Transverse colon (tissue), 4 donors: ENCODE data around the gene PPP1CC. TPM values are rescaled to one million over a fixed set of nuclear protein-coding genes. Genes with fewer than 3 reads are reported as not detected.

Experiments used
- DNase-seq: peaks from one replicate; pipeline ENCODE4 v3.0.0-alpha.2; 2019
- H3K27ac ChIP-seq, 4 donors: fragments of 200-600 bp; sonication (generic); 2 replicates each; pipeline ENCODE4 v1.5.1; 2016 to 2018; ENCODE audit warnings: inconsistent platforms in 4 of 4
- H3K27me3 ChIP-seq: fragments of 200-600 bp; sonication (generic); 2 replicates; pipeline ENCODE4 v1.5.1; 2017; ENCODE audit warnings: inconsistent platforms
- H3K36me3 ChIP-seq, 4 donors: fragments of 200-600 bp; sonication (generic); 2 replicates each; pipeline ENCODE4 v1.5.1; 2017 to 2019; ENCODE audit warnings: inconsistent platforms in 4 of 4
- H3K4me1 ChIP-seq, 4 donors: fragments of 200-600 bp; sonication (generic); 2 replicates each; pipeline ENCODE4 v1.5.1; 2017 to 2020; ENCODE audit warnings: inconsistent platforms in 4 of 4
- H3K4me3 ChIP-seq, 4 donors: fragments of 200-600 bp; sonication (generic); 1 replicate in 1 of 4; 2 replicates in 3 of 4; pipeline versions ENCODE4 v1.5.1 to v1.6.1; 2017 to 2019; ENCODE audit warnings: inconsistent platforms in 4 of 4
- H3K9me3 ChIP-seq, 2 donors: fragments of 200-600 bp; sonication (generic); 2 replicates each; pipeline ENCODE4 v1.5.1; 2017 to 2019; ENCODE audit warnings: inconsistent platforms in 2 of 2
- EP300 ChIP-seq: sonication (generic); formaldehyde crosslinking; IDR thresholded peaks from one replicate; pipeline ENCODE4 v1.6.1; 2017; ENCODE audit warnings: antibody characterized with exemption, low read depth
- POLR2A ChIP-seq: fragments of 450-650 bp; IDR thresholded peaks from one replicate; pipeline ENCODE4 v1.6.1; 2016; ENCODE audit warnings: antibody characterized with exemption, mild to moderate bottlenecking, moderate library complexity
- POLR2AphosphoS5 ChIP-seq, 3 donors: sonication (generic); formaldehyde crosslinking; IDR thresholded peaks; one replicate each; pipeline ENCODE4 v1.6.1; 2016; ENCODE audit warnings: antibody characterized with exemption in 3 of 3
- WGBS, 2 donors: methylation state at CpG; one replicate each; pipeline ENCODE4 v1.1.5; 2018; ENCODE audit warnings: low coverage in 1 of 2; 5-methylcytosine and 5-hydroxymethylcytosine counted together
- in situ Hi-C, 4 donors: fragments of 200-750 bp; cut with MboI; loops; one replicate each; pipeline versions ENCODE4 v1.15.0 to v1.15.1; 2017; ENCODE audit warnings: low sequenced_read_pairs in 3 of 4, low pct_ligation_motif_present in 1 of 4, low pct_unique_long_range_greater_than_20kb in 1 of 4
- intact Hi-C: fragments of 100-400 bp; cut with DNase I; formaldehyde crosslinking; loops from one replicate; pipeline ENCODE4 v1.15.1; 2023; ENCODE audit warnings: low total_unique reads
- total RNA-seq, 4 donors: library from RNA; depleted of rRNA; stranded (reverse); fragments of >200 nt; gene quantifications; one replicate each; pipeline ENCODE4 v1.1.0, GENCODE V29; 2016
- TF ChIP-seq, protein P1 (sequence below), 5 experiments: fragments of 200-600 bp in 3 of 5; fragments of 450-650 bp in 2 of 5; sonication (generic) in 3 of 5; IDR thresholded peaks; 1 replicate in 2 of 5; 2 replicates in 3 of 5; pipeline ENCODE4 v1.5.1; 2016 to 2017; ENCODE audit warnings: antibody characterized with exemption in 5 of 5, inconsistent platforms in 3 of 5, mild to moderate bottlenecking in 2 of 5, moderate library complexity in 1 of 5

The PPP1CC gene
- total RNA-seq, 4 donors from 2014 or later: 156 to 759 (median 244) TPM

GRCh38 chr12:110744601-110745264, 2.0 kb upstream of the PPP1CC start:
- 53% methylated on average over 5 of the region's 5 CpGs; no CpG with 5 or more reads in 1 of the 2 donors for WGBS, 2 donors
- no peak overlapping the region for H3K4me3 ChIP-seq

DNA sequence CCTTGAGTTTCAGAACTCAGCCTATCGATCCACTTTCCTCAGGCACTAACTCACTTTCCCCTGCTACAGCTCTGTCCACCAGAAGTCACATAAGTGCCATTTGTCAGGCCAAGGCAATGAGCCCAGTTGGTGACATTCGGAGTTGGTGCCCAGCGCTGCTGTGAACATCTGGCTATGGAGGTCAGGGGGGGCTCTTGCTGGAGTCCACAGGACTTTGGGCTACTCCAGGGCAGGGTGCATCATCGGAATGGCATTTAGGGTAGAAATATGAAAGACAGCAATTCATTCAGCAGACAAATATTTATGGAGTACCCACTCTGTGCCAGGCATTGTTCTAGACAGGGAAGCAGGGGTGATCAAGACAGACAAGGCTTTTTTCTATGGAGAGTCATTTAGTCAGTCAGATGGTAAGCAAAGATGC, 1.5 kb upstream of the PPP1CC start:
- 40 to 72% methylated on average over 2 to 4 of the region's 4 CpGs for WGBS, 2 donors
- no peak for TF ChIP-seq EP300
- TF ChIP-seq POLR2A: no peak
- TF ChIP-seq POLR2AphosphoS5 (IDR thresholded peaks at IDR 0.05): no peak
- TF ChIP-seq, protein P1, sequence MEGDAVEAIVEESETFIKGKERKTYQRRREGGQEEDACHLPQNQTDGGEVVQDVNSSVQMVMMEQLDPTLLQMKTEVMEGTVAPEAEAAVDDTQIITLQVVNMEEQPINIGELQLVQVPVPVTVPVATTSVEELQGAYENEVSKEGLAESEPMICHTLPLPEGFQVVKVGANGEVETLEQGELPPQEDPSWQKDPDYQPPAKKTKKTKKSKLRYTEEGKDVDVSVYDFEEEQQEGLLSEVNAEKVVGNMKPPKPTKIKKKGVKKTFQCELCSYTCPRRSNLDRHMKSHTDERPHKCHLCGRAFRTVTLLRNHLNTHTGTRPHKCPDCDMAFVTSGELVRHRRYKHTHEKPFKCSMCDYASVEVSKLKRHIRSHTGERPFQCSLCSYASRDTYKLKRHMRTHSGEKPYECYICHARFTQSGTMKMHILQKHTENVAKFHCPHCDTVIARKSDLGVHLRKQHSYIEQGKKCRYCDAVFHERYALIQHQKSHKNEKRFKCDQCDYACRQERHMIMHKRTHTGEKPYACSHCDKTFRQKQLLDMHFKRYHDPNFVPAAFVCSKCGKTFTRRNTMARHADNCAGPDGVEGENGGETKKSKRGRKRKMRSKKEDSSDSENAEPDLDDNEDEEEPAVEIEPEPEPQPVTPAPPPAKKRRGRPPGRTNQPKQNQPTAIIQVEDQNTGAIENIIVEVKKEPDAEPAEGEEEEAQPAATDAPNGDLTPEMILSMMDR (IDR thresholded peaks at IDR 0.05): no peak

More at GRCh38 chr12:110744601-110745264, 2.0 kb upstream of the PPP1CC start:
- H3K4me1 ChIP-seq: peaks cover 3 to 43% (median 33%) of the 10 kb centered on the region in 4 donors
- intact Hi-C loops: no loop called here
- H3K27ac ChIP-seq: peak overlapping the region; percentile 91 to 97 (median 94)
- no peaks in the 10 kb centered on the region for H3K9me3 ChIP-seq
- H3K36me3 ChIP-seq: no peaks in the 10 kb centered on the region
- DNase-seq: peak; percentile 83
- no peaks in the 10 kb centered on the region for H3K27me3 ChIP-seq
- in situ Hi-C loops: loop anchor here in 1 of 4 donors (25.0 kb wide), 1 partner anchor 282 kb away; the partner anchor contains the start of genes ARPC3, FAM216A and GPN3
- TF ChIP-seq POLR2AphosphoS5 (IDR thresholded peaks at IDR 0.05): peak in 2 of 3 donors; percentile 32 to 73
- TF ChIP-seq, protein P1 (IDR thresholded peaks at IDR 0.05): no peak
- no peak for TF ChIP-seq POLR2A
- no peak for TF ChIP-seq EP300

GRCh38 chr12:110743571-110744093, 941 bp upstream of the PPP1CC start:
- Histone ChIP-seq H3K4me3 (peak overlapping the region in 3 of 4 donors; percentile 74 to 94 (median 84)), H3K27me3 (no peaks in the 10 kb centered on the region), H3K36me3 (no peaks in the 10 kb centered on the region), H3K27ac (peak overlapping the region; percentile 91 to 97 (median 94)), H3K4me1 (peaks cover 8 to 54% (median 44%) of the 10 kb centered on the region in 4 donors), H3K9me3 (no peaks in the 10 kb centered on the region)
- in situ Hi-C loops: loop anchor here in 1 of 4 donors (25.0 kb wide), 1 partner anchor 281 kb away; the partner anchor contains the start of genes ARPC3, FAM216A and GPN3
- 13 to 27% methylated on average over 12 to 26 of the region's 26 CpGs for WGBS, 2 donors
- intact Hi-C loops: loop anchor here (2.0 kb wide), 1 partner anchor 275 kb away; the partner anchor contains the start of genes FAM216A and GPN3
- TF ChIP-seq EP300: no peak
- TF ChIP-seq POLR2AphosphoS5 (IDR thresholded peaks at IDR 0.05): peak in 1 of 3 donors; percentile 15
- TF ChIP-seq POLR2A: no peak
- TF ChIP-seq, protein P1 (IDR thresholded peaks at IDR 0.05): no peak
- DNase-seq: peak; percentile 64

More for the DNA sequence above, 1.5 kb upstream of the PPP1CC start:
- H3K9me3 ChIP-seq: no peaks in the 10 kb centered on the region
- no peak for DNase-seq
- H3K4me3 ChIP-seq: no peak overlapping the region
- in situ Hi-C loops (loop anchor here in 1 of 4 donors (25.0 kb wide), 1 partner anchor 282 kb away; the partner anchor contains the start of genes ARPC3, FAM216A and GPN3), intact Hi-C loops (no loop called here)
- H3K4me1 ChIP-seq: peaks cover 3 to 49% (median 39%) of the 10 kb centered on the region in 4 donors
- H3K27me3 ChIP-seq: no peaks in the 10 kb centered on the region
- H3K36me3 ChIP-seq: no peaks in the 10 kb centered on the region
- peak overlapping the region; percentile 91 to 97 (median 94) for H3K27ac ChIP-seq

GRCh38 chr12:110742096-110742717, 484 bp downstream of the PPP1CC start:
- 0% methylated on average over 4 to 36 of the region's 44 CpGs for WGBS, 2 donors

More at GRCh38 chr12:110742096-110742717, 484 bp downstream of the PPP1CC start:
- peak; percentile 39 for DNase-seq
- H3K4me1 ChIP-seq: peaks cover 14 to 67% (median 53%) of the 10 kb centered on the region in 4 donors
- no peaks in the 10 kb centered on the region for H3K27me3 ChIP-seq
- TF ChIP-seq, protein P1 (IDR thresholded peaks at IDR 0.05): no peak
- TF ChIP-seq POLR2AphosphoS5 (IDR thresholded peaks at IDR 0.05) (no peak), POLR2A (no peak), EP300 (no peak)
- peak overlapping the region; percentile 91 to 97 (median 94) for H3K27ac ChIP-seq
- in situ Hi-C loops (loop anchor here in 1 of 4 donors (25.0 kb wide), 1 partner anchor 280 kb away; the partner anchor contains the start of genes ARPC3, FAM216A and GPN3), intact Hi-C loops (loop anchor here (2.0 kb wide), 1 partner anchor 273 kb away; the partner anchor contains the start of genes FAM216A and GPN3)
- H3K36me3 ChIP-seq: no peaks in the 10 kb centered on the region
- H3K4me3 ChIP-seq: peak overlapping the region; percentile 74 to 94 (median 79)
- H3K9me3 ChIP-seq: no peaks in the 10 kb centered on the region
